ENCODE measurements around the gene PRKCD. TPM values are rescaled to one million over a fixed set of nuclear protein-coding genes. Genes with fewer than 3 reads are reported as not detected.

PRKCD gene
- total and polyA plus RNA-seq, 2 of the 4 experiments (the other 2 are of a cell fraction): 4.3 to 19.0 TPM

GRCh38 chr3:53188136-53188685 is 27.2 kb downstream of the PRKCD start:
- no peaks in the 10 kb centered on the region for H3K79me1 ChIP-seq (ENCODE audit: low read depth in 1 of 2, low read length in 2 of 2)
- no peak overlapping the region for H3K4me2 ChIP-seq (ENCODE audit: low read depth, low read length)
- no peak overlapping the region for H3K9ac ChIP-seq (ENCODE audit: low read depth, low read length)
- H2BK15ac ChIP-seq (ENCODE audit: low read depth, low read length): no peak overlapping the region
- no peak overlapping the region; the same call in 1 of the 2 replicates for H3K4ac ChIP-seq (ENCODE audit: low read depth, low read length)
- no peak overlapping the region for H2AK5ac ChIP-seq (ENCODE audit: low read depth, low read length)
- ATAC-seq (ENCODE audit: low read depth) (no peak), DNase-seq (no peak)
- H3K23ac ChIP-seq (ENCODE audit: low read depth, low read length): no peak overlapping the region
- no peak overlapping the region for H3K14ac ChIP-seq (replicated peaks; ENCODE audit: low read depth, low read length)
- no peak overlapping the region for H4K91ac ChIP-seq (ENCODE audit: insufficient read depth, low read depth, low read length)
- no TSS peak for BruUV-seq (replicated peaks)
- POLR2A ChIA-PET (ENCODE audit: unreplicated experiment): no interaction called here
- no peak overlapping the region for H3K18ac ChIP-seq (ENCODE audit: low read depth, low read length)
- no peaks in the 10 kb centered on the region for H3K9me3 ChIP-seq (ENCODE audit: control insufficient read depth, insufficient read depth, low read length)
- H2AFZ ChIP-seq (replicated peaks; ENCODE audit: low read length, poor library complexity): no peak overlapping the region
- no peak overlapping the region for H2BK20ac ChIP-seq (ENCODE audit: low read depth, low read length)
- H2BK120ac ChIP-seq (ENCODE audit: low read depth, low read length): no peak overlapping the region
- intact Hi-C loops (cut with micrococcal nuclease) (no loop called here), in situ Hi-C loops (cut with MboI; ENCODE audit: low sequenced_read_pairs) (no loop called here), dilution Hi-C loops (cut with HindIII; ENCODE audit: low sequenced_read_pairs, unreplicated experiment) (no loop called here)
- peaks cover 29% of the 10 kb centered on the region for H3K36me3 ChIP-seq (ENCODE audit: control insufficient read depth, insufficient read depth, low read length)
- H4K20me1 ChIP-seq (ENCODE audit: insufficient read depth, low read length): peaks cover 6% of the 10 kb centered on the region; the same call in 1 of the 2 replicates
- no peak overlapping the region for H3K27ac ChIP-seq (ENCODE audit: insufficient read depth, low read length)
- H2BK5ac ChIP-seq (ENCODE audit: low read depth, low read length, poor library complexity, severe bottlenecking): no peak overlapping the region
- CTCF ChIA-PET: no interaction called here
- H3K4me1 ChIP-seq (ENCODE audit: control insufficient read depth, insufficient read depth, low read length): peaks cover 3% of the 10 kb centered on the region; the same call in 1 of the 2 replicates
- no peak overlapping the region for H4K8ac ChIP-seq (ENCODE audit: low read depth in 2 of 2, low read length in 2 of 2)
- 83% methylated on average over 2 of the region's 5 CpGs; no CpG with 5 or more reads in 1 of the 2 experiments for WGBS, 2 experiments (ENCODE audit: extremely low coverage in 2 of 2, insufficient read length in 1 of 2)
- no peak overlapping the region for H3K56ac ChIP-seq (ENCODE audit: extremely low read depth, insufficient read depth, low read length)
- no peaks in the 10 kb centered on the region for H3K27me3 ChIP-seq (ENCODE audit: control insufficient read depth, insufficient read depth, low read length)
- H2AK9ac ChIP-seq (replicated peaks; ENCODE audit: low read depth, low read length, poor library complexity): no peak overlapping the region
- H3K4me3 ChIP-seq (ENCODE audit: insufficient read depth, low read depth, low read length): no peak overlapping the region
- H4K5ac ChIP-seq (ENCODE audit: low read depth, low read length): no peak overlapping the region
- no peak for TF ChIP-seq POLR2A (IDR thresholded peaks at IDR 0.05; ENCODE audit: low read depth, low read length)
- TF ChIP-seq FOS (IDR thresholded peaks at IDR 0.05; ENCODE audit: low read depth, low read length): no peak
- TF ChIP-seq, protein P1, sequence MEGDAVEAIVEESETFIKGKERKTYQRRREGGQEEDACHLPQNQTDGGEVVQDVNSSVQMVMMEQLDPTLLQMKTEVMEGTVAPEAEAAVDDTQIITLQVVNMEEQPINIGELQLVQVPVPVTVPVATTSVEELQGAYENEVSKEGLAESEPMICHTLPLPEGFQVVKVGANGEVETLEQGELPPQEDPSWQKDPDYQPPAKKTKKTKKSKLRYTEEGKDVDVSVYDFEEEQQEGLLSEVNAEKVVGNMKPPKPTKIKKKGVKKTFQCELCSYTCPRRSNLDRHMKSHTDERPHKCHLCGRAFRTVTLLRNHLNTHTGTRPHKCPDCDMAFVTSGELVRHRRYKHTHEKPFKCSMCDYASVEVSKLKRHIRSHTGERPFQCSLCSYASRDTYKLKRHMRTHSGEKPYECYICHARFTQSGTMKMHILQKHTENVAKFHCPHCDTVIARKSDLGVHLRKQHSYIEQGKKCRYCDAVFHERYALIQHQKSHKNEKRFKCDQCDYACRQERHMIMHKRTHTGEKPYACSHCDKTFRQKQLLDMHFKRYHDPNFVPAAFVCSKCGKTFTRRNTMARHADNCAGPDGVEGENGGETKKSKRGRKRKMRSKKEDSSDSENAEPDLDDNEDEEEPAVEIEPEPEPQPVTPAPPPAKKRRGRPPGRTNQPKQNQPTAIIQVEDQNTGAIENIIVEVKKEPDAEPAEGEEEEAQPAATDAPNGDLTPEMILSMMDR (conservative IDR thresholded peaks at IDR 0.05; ENCODE audit: low read depth, low read length): no peak
- no peak for TF ChIP-seq CHD1 (IDR thresholded peaks at IDR 0.05; ENCODE audit: low read depth, low read length)
- TF ChIP-seq, protein P2, sequence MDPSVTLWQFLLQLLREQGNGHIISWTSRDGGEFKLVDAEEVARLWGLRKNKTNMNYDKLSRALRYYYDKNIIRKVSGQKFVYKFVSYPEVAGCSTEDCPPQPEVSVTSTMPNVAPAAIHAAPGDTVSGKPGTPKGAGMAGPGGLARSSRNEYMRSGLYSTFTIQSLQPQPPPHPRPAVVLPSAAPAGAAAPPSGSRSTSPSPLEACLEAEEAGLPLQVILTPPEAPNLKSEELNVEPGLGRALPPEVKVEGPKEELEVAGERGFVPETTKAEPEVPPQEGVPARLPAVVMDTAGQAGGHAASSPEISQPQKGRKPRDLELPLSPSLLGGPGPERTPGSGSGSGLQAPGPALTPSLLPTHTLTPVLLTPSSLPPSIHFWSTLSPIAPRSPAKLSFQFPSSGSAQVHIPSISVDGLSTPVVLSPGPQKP (IDR thresholded peaks at IDR 0.05; ENCODE audit: borderline replicate concordance, low read depth, low read length): no peak
- no peak for TF ChIP-seq BHLHE40 (IDR thresholded peaks at IDR 0.05; ENCODE audit: low read depth, low read length)
- peaks cover 5% of the 10 kb centered on the region; the same call in 1 of the 2 replicates for H3K9me1 ChIP-seq (ENCODE audit: insufficient read depth, low read length)

All from IMR-90 (cell line).